HG03097 (cell line): ENCODE results near the gene ACTR6.
A peak's percentile ranks its signal among the peaks of the same experiment; 100 is the strongest.

Experiments used
- ATAC-seq: cut with Tn5 transposase; IDR thresholded peaks from one replicate; pipeline ENCODE4 v1.9.1; 2021; ENCODE audit not compliant: unreplicated experiment, low FRiP score

Gene ACTR6

GRCh38 chr12:100265732-100266584 lies 65.3 kb downstream of the ACTR6 start:
- ATAC-seq, result peak; percentile 3

- peak; percentile 80 for ATAC-seq
These were observed 65.9 kb downstream of the ACTR6 start for GRCh38 chr12:100266585-100266834.

GRCh38 chr12:100266835-100267602 lies 66.4 kb downstream of the ACTR6 start, which contains the start of the genes DEPDC4 and SCYL2:
Gene DEPDC4 (minus strand): TSS chr12:100267079. CDS start chr12:100267076, 3 bp downstream.
Gene SCYL2 (plus strand): TSS chr12:100267177. CDS start chr12:100282971, 15,794 bp downstream.
- ATAC-seq, result peak; percentile 92

GRCh38 chr12:100267603-100268281 lies 67.1 kb downstream of the ACTR6 start:
- ATAC-seq, result peak; percentile 20

GRCh38 chr12:100268835-100269564 lies 68.4 kb downstream of the ACTR6 start:
- ATAC-seq, result no peak

- no peak for ATAC-seq
These were observed 73.2 kb downstream of the ACTR6 start for GRCh38 chr12:100273782-100274181.
